Breast epithelium (tissue), 3 donors: Measurements from ENCODE around the gene APPL1.

Source experiments
- POLR2A ChIP-seq: fragments of 450-650 bp; IDR thresholded peaks from one replicate; pipeline ENCODE4 v1.6.1; 2016; ENCODE audit warnings: antibody characterized with exemption, mild to moderate bottlenecking, moderate library complexity
- POLR2AphosphoS5 ChIP-seq, 3 donors: sonication (generic); formaldehyde crosslinking; IDR thresholded peaks; one replicate each; pipeline ENCODE4 v1.6.1; 2017; ENCODE audit warnings: antibody characterized with exemption in 3 of 3
- TF ChIP-seq, protein P1 (sequence below), 3 donors: fragments of 450-650 bp; IDR thresholded peaks; one replicate each; pipeline ENCODE4 v1.5.1; 2016 to 2017; ENCODE audit warnings: antibody characterized with exemption in 3 of 3, mild to moderate bottlenecking in 3 of 3, moderate library complexity in 3 of 3

DNA sequence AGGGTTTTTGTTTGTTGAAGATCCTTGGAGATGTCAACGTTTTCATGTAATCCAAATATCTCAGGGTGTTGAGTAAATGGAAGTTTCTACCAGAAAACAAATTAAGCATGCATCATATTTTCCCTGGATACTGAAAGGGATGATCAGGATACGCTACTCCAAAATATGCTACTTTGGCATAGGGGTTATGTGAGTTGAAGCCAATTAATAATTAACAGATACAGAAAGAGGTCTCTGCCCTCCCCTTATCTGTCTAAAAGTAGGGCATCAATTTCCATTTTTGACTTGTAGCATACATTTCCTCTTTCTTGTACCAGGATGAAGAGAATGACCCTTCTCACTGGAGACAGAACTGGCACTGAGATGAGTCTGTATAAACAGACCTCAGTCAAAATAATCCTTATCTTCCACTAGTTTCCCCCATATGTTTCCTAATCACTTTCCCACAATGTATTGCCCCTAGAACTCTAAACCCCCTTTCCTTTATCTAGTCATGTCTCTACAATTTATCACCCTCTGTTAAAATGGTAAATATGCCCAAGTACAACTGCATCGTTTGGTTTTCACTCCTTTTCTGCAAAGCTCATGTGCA is 82.3 kb downstream of the APPL1 start:
- TF ChIP-seq, protein P1, sequence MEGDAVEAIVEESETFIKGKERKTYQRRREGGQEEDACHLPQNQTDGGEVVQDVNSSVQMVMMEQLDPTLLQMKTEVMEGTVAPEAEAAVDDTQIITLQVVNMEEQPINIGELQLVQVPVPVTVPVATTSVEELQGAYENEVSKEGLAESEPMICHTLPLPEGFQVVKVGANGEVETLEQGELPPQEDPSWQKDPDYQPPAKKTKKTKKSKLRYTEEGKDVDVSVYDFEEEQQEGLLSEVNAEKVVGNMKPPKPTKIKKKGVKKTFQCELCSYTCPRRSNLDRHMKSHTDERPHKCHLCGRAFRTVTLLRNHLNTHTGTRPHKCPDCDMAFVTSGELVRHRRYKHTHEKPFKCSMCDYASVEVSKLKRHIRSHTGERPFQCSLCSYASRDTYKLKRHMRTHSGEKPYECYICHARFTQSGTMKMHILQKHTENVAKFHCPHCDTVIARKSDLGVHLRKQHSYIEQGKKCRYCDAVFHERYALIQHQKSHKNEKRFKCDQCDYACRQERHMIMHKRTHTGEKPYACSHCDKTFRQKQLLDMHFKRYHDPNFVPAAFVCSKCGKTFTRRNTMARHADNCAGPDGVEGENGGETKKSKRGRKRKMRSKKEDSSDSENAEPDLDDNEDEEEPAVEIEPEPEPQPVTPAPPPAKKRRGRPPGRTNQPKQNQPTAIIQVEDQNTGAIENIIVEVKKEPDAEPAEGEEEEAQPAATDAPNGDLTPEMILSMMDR (IDR thresholded peaks at IDR 0.05): no peak
- TF ChIP-seq POLR2AphosphoS5 (IDR thresholded peaks at IDR 0.05) (no peak), POLR2A (no peak)
